Forelimb muscle (tissue), 1 donor: ENCODE measurements around the gene COL18A1. TPM values are rescaled to one million over a fixed set of nuclear protein-coding genes. Genes with fewer than 3 reads are reported as not detected.

Experiments
- DNase-seq: peaks from one replicate; pipeline ENCODE4 v3.0.0-alpha.2; 2013; ENCODE audit warnings: low read depth
- polyA plus RNA-seq: library from polyadenylated mRNA; unstranded; fragments of 120-200 nt; gene quantifications from one replicate; pipeline ENCODE4 v1.2.1, GENCODE V29; 2013; ENCODE audit not compliant: insufficient read length

The COL18A1 gene
- polyA plus RNA-seq, 1 donor: 73.4 TPM

DNA sequence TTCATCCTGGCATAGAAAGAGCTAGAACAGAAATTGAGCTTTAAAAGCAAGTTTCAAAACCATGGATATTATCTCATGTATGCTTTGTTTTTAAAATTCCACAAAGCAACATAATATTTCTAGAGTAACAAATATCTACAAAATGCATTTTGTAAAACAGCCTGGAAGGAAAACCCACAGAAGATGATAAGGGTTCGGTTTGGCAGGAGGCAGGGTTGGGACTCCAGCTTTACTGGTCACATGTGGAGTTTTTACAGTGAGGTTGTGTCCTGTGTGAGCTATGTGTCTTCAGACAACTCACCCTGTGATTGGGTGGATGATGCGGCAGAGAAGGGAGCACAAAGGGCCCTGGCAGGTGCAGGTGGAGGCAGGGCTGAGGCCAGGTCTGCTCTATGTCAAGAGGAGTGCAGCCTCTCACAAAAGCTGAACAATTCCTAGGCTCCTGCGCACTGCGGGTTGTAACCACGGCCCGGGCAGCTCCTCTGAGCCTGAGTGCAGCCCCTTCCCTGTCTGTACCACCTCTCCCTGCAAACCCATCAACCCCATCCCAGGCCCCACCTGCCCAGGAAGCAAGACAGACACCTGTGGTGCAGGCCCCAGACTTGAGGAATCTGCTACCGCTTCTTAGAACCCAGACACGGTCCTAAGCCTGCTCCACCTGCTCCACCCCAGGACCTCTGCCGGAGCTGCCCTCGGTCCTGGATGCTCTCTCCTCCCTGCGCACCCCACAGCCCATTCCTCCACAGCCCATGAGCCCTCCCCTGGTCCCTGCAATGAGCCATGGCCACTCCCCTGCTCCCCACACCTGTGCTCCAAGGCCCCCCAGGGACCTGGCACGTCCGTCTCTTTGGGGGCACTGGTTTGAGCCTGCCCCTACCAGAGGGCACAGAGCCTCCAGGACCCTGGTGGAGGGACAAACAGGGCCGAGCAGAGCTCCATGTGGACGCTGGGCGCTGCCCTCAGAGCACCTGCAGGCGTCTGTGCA, 2.8 kb upstream of the COL18A1 start:
- no peak for DNase-seq

GRCh38 chr21:45403133-45403824, 1.7 kb upstream of the COL18A1 start:
- no peak for DNase-seq

GRCh38 chr21:45403825-45404729, 888 bp upstream of the COL18A1 start:
- DNase-seq: no peak

- DNase-seq: no peak
These were observed 380 bp downstream of the COL18A1 start for GRCh38 chr21:45405271-45405818.

GRCh38 chr21:45405819-45406762, 1.1 kb downstream of the COL18A1 start:
- DNase-seq: no peak

DNA sequence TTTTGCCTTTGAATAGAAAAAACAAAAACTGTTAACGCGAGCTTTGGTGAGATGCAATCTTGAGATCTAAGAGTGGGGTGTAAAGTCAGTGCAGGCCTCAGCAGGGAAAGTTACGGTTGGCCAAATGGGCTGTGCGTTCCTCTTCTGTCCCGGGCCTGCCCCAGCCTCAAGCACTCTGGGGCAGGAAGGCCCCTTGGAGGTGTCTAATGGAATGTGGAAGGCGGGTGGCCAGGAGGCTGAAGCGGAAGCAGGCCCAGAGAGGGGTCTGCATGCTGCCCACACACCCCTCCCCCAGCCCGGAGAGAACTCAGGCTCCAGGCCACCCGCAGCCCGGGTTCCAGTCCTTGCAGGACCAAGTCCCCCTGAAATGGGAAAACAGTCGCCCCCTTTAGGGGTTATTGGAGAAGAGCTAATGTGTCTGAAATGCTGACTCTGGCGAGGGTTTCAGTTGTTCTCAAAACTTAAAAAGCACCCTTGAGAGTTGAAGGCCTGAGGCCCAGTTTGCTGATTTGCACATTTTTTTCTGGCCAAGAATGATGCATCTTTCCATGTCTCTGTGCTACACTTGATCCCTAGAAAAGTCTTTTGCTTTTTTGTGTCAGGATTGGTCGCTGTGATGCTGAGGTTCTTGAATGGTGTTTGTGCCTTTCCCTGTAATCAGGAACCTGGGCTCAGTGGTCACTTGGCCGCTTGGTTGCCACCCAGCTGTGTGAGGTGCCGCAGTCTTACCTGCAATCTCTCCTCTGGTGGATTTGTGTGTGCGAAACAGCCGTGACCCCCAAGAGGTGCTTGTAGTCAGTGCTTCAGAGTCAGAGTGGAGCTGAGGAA, 2.0 kb downstream of the COL18A1 start:
- peak; percentile 55 for DNase-seq

GRCh38 chr21:45407629-45408247, 2.8 kb downstream of the COL18A1 start:
- no peak for DNase-seq

GRCh38 chr21:45408271-45408791, 3.4 kb downstream of the COL18A1 start:
- no peak for DNase-seq

DNA sequence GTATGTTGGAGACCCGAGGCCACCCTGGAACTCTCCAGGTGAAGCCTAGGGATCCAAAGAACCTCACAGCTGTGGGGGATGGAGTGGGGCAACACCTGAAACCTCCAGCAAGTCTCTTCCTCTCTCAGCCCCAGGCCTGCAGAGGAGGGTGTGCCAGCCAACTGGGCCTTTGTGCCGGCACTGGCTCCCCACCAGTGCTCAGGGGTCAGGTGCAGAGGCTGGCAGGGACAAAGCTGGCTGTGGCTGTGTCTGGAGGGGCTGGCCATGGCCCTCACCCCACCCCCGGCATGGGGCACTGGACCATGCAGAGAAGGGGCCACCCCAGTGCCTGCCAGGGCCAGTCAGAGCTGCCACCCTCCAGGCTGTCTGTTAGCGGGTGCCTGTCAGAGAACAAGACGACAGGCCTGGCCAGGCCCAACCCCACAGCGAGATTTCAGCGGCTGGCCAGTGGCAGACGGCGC, 3.9 kb downstream of the COL18A1 start:
- no peak for DNase-seq

GRCh38 chr21:45409466-45410150, 4.6 kb downstream of the COL18A1 start:
- no peak for DNase-seq

- DNase-seq: no peak
These were observed 5.3 kb downstream of the COL18A1 start for GRCh38 chr21:45410151-45410864.

- no peak for DNase-seq
These were observed 6.2 kb downstream of the COL18A1 start for GRCh38 chr21:45410865-45411809.

DNA sequence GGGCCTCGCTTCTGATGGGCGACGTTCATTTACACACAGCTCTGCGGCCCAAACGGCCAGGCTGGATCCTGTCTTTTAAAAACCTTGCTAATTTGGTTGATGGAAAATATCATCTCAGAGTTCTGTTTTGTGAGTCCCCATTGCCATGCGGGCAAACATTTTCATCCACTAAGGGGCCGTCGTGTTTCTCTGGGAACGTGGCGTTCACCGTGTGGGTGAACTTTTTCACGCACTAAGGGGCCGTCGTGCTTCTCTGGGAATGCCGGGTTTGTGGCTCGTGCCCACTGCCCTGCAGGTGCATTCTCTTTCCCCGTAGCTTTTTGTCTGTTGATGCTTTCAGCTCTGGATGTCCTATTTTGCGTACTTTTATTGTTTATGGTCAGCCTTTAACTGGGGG, 6.8 kb downstream of the COL18A1 start:
- no peak for DNase-seq

DNA sequence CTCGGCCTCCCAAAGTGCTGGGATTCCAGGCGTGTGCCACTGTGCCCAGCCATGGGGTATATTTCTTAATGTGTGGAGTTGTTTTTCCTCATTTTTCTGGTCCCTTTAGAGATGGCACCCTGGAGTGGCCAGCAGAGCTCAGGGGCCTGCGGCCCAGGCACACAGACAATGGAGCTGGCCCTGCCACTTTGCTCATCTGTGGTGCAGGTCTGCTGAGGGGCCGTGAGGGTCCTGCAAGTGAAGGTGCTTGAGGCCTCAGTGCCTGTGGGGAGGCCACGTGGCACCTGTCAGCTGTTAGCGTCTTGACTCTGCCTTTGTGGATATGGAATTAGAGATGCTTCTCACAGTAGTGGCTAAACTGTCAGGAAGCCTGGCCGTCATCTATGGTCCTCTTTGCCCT, 7.5 kb downstream of the COL18A1 start:
- DNase-seq: no peak

- DNase-seq: no peak
These were observed 8.1 kb downstream of the COL18A1 start for GRCh38 chr21:45412909-45413611.

- DNase-seq: no peak
These were observed 9.0 kb downstream of the COL18A1 start for GRCh38 chr21:45413922-45414321.
